Neuron (in vitro differentiated cells): ENCODE data around the gene OR5B12.
"Not testable (repeated sequence)": the region's sequence is repeated elsewhere in the genome, so short reads cannot be mapped to it uniquely, and the experiment has no call there.

Experiments used
- H2AFZ ChIP-seq: one replicate; pipeline ENCODE4 v1.6.1; 2013; ENCODE audit warnings: low read depth, mild to moderate bottlenecking, inconsistent platforms, low read length, moderate library complexity
- H3K27me3 ChIP-seq: one replicate; pipeline ENCODE4 v1.6.1; 2013; ENCODE audit warnings: low read length; ENCODE audit not compliant: insufficient read depth
- H3K36me3 ChIP-seq: one replicate; pipeline ENCODE4 v1.6.1; 2013; ENCODE audit warnings: low read length; ENCODE audit not compliant: insufficient read depth
- H3K4me1 ChIP-seq: one replicate; pipeline ENCODE4 v1.6.1; 2013; ENCODE audit warnings: low read length; ENCODE audit not compliant: insufficient read depth
- H3K4me3 ChIP-seq: 2 replicates; pipeline ENCODE4 v1.5.1; 2013; ENCODE audit warnings: mild to moderate bottlenecking, low read length, moderate library complexity
- H3K9me3 ChIP-seq: one replicate; pipeline ENCODE4 v1.6.1; 2013; ENCODE audit warnings: low read length

The OR5B12 gene

GRCh38 chr11:58428021-58428420 lies 14.0 kb downstream of the OR5B12 start, which contains the start of gene OR5B2:
Gene OR5B2, minus strand, starts transcription at chr11:58428121. Its CDS starts 4,860 bp downstream, at chr11:58423261.
- H3K27me3 ChIP-seq = no peaks in the 10 kb centered on the region

GRCh38 chr11:58406774-58407173 lies 35.3 kb downstream of the OR5B12 start, which contains the start of gene OR5B3:
Gene OR5B3, minus strand, starts transcription at chr11:58406874. Its CDS starts 3,465 bp downstream, at chr11:58403409.
- Histone ChIP-seq H3K4me3 (no peak within 1 kb of the TSS), H3K9me3 (peaks cover 2% of the 10 kb centered on the region), H2AFZ (no peak within 1 kb of the TSS), H3K36me3 (no peaks in the 10 kb centered on the region), H3K4me1 (no peaks in the 10 kb centered on the region), H3K27me3 (no peaks in the 10 kb centered on the region)

More at GRCh38 chr11:58428021-58428420, 14.0 kb downstream of the OR5B12 start, which contains the start of gene OR5B2:
- no peaks in the 10 kb centered on the region for H3K36me3 ChIP-seq
- no peaks in the 10 kb centered on the region for H3K9me3 ChIP-seq
- H3K4me3 ChIP-seq = no peak within 1 kb of the TSS
- H3K4me1 ChIP-seq = no peaks in the 10 kb centered on the region
- no peak within 1 kb of the TSS for H2AFZ ChIP-seq

GRCh38 chr11:58399622-58400021 lies 42.4 kb downstream of the OR5B12 start:
- not testable (repeated sequence) for H3K9me3 ChIP-seq, H3K27me3 ChIP-seq, H2AFZ ChIP-seq, H3K4me3 ChIP-seq, H3K36me3 ChIP-seq, H3K4me1 ChIP-seq

DNA sequence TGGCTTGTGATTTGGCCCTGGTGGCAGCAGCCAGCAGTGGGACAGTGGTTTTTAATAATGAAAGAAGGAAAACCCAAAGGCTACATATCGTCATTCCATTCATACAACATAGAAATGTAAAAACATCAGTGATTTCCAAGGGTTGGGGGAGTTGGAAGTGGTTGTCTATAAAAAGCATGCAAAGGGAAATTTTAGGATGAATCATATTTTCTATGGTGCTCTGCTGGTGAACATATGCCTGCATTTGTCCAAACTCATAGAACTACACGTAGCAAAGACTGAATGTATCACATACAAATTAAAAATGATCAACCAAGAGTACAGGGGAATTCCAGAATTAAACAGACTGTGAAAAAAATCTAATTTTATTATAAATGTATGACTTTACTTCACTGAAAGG lies 46.5 kb downstream of the OR5B12 start:
- Histone ChIP-seq H3K27me3 (no peaks in the 10 kb centered on the region), H2AFZ (no peak overlapping the region), H3K9me3 (no peaks in the 10 kb centered on the region), H3K4me3 (no peak overlapping the region), H3K4me1 (no peaks in the 10 kb centered on the region), H3K36me3 (no peaks in the 10 kb centered on the region)

DNA sequence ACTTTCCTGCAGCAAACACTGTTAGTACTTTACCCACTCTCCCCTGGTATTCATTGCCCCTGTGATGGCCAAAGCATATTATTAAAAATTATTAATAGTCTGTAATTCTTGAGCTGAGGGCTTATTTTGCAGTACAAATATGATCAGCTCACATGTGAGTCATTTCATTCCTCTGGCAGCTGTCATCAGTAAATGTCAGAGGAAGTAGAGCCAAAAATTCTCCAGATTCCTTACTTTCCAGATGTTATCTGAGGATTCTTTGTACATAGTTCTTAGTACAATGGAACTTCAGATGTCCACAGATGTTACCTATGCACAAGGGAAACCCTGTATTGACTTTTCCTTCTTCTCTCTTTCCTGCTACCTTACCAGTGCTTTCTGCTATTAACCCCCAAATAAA lies 47.8 kb downstream of the OR5B12 start:
- no peaks in the 10 kb centered on the region for H3K9me3 ChIP-seq
- no peaks in the 10 kb centered on the region for H3K4me1 ChIP-seq
- no peak overlapping the region for H2AFZ ChIP-seq
- no peaks in the 10 kb centered on the region for H3K27me3 ChIP-seq
- H3K4me3 ChIP-seq = no peak overlapping the region
- no peaks in the 10 kb centered on the region for H3K36me3 ChIP-seq

- H3K36me3 ChIP-seq = no peaks in the 10 kb centered on the region
- H3K4me3 ChIP-seq = no peak overlapping the region
- no peak overlapping the region for H2AFZ ChIP-seq
- no peaks in the 10 kb centered on the region for H3K9me3 ChIP-seq
- no peaks in the 10 kb centered on the region for H3K27me3 ChIP-seq
- no peaks in the 10 kb centered on the region for H3K4me1 ChIP-seq
These were observed 49.3 kb downstream of the OR5B12 start for GRCh38 chr11:58392746-58393145.

- no peaks in the 10 kb centered on the region for H3K9me3 ChIP-seq
- no peak overlapping the region for H2AFZ ChIP-seq
- H3K4me1 ChIP-seq = no peaks in the 10 kb centered on the region
- no peak overlapping the region for H3K4me3 ChIP-seq
- no peaks in the 10 kb centered on the region for H3K36me3 ChIP-seq
- no peaks in the 10 kb centered on the region for H3K27me3 ChIP-seq
These were observed 50.2 kb downstream of the OR5B12 start for GRCh38 chr11:58391879-58392278.

GRCh38 chr11:58390551-58391063 lies 51.4 kb downstream of the OR5B12 start:
- Histone ChIP-seq H3K36me3 (no peaks in the 10 kb centered on the region), H3K9me3 (no peaks in the 10 kb centered on the region), H3K4me1 (no peaks in the 10 kb centered on the region), H3K4me3 (no peak overlapping the region), H2AFZ (no peak overlapping the region), H3K27me3 (no peaks in the 10 kb centered on the region)
